H1 (cell line): ENCODE data around the gene YY1AP1. TPM values are rescaled to one million over a fixed set of nuclear protein-coding genes. Genes with fewer than 3 reads are reported as not detected.

Source experiments
- CTCF ChIA-PET: fragments of 300-600 bp; sonication (Branson Sonifier 250); formaldehyde crosslinking; loops from one replicate; lab custom pipeline; 2021; ENCODE audit not compliant: partially characterized antibody; lab: Charles Lee
- POLR2A ChIA-PET: fragments of 300-600 bp; sonication (Branson Sonifier 250); formaldehyde crosslinking; loops from one replicate; lab custom pipeline; 2021; ENCODE audit warnings: inconsistent platforms; ENCODE audit not compliant: partially characterized antibody; lab: Charles Lee
- DNase-seq, 2 experiments: peaks; one replicate each; pipeline versions ENCODE4 v3.0.0 to v3.0.0-alpha.2; 2010 to 2022; ENCODE audit warnings: low spot score in 2 of 2, low read depth in 1 of 2, mixed read lengths in 1 of 2
- FAIRE-seq: peaks from 2 replicates; lab custom pipeline; 2011; peaks lifted over from hg19 to GRCh38; lab: Jason Lieb, UNC
- H2AFZ ChIP-seq: 2 replicates; pipeline ENCODE4 v1.8.1; 2012; ENCODE audit warnings: low read length, inconsistent platforms
- H2AK5ac ChIP-seq: 2 replicates; pipeline ENCODE4 v1.6.1; 2013; ENCODE audit warnings: low read depth, low read length
- H2BK120ac ChIP-seq: replicated peaks from 2 replicates; pipeline ENCODE3; 2013; ENCODE audit warnings: low read depth, low read length, inconsistent platforms
- H2BK12ac ChIP-seq: 2 replicates; pipeline ENCODE4 v1.6.1; 2013; ENCODE audit warnings: low read depth, low read length
- H2BK15ac ChIP-seq: 2 replicates; pipeline ENCODE4 v1.6.1; 2013; ENCODE audit warnings: low read length
- H2BK20ac ChIP-seq: 2 replicates; pipeline ENCODE4 v1.6.1; 2013; ENCODE audit warnings: low read length
- H2BK5ac ChIP-seq: 2 replicates; pipeline ENCODE4 v1.6.1; 2013; ENCODE audit warnings: low read depth, low read length
- H3K14ac ChIP-seq: 2 replicates; pipeline ENCODE4 v1.6.1; 2013; ENCODE audit warnings: inconsistent platforms; ENCODE audit not compliant: insufficient read length
- H3K18ac ChIP-seq: 2 replicates; pipeline ENCODE4 v1.6.1; 2013; ENCODE audit warnings: low read length; ENCODE audit errors: extremely low read depth
- H3K23ac ChIP-seq: 2 replicates; pipeline ENCODE4 v1.6.1; 2013; ENCODE audit warnings: inconsistent platforms; ENCODE audit not compliant: insufficient read length
- H3K23me2 ChIP-seq: 2 replicates; pipeline ENCODE4 v1.6.1; 2013; ENCODE audit warnings: low read depth, low read length
- H3K27ac ChIP-seq: 2 replicates; pipeline ENCODE4 v1.6.1; 2011; ENCODE audit warnings: low read depth, low read length, inconsistent platforms
- H3K27me3 ChIP-seq, 4 experiments: replicated peaks in 1 of 4; 1 replicate in 1 of 4; 2 replicates in 3 of 4; pipeline versions ENCODE4 v1.6.1 to v1.8.1; 2011 to 2013; ENCODE audit warnings: low read length in 3 of 4, mild to moderate bottlenecking in 3 of 4, inconsistent platforms in 2 of 4, mixed read lengths in 2 of 4, moderate library complexity in 1 of 4; ENCODE audit not compliant: control insufficient read depth in 3 of 4, insufficient read depth in 3 of 4; ENCODE audit errors: extremely low read depth in 1 of 4
- H3K36me3 ChIP-seq, 4 experiments: 2 replicates each; pipeline versions ENCODE4 v1.6.1 to v1.8.1; 2011 to 2013; ENCODE audit warnings: mild to moderate bottlenecking in 4 of 4, low read length in 3 of 4, moderate library complexity in 2 of 4, control low read depth in 1 of 4, inconsistent platforms in 1 of 4; ENCODE audit not compliant: insufficient read depth in 4 of 4, control insufficient read depth in 2 of 4
- H3K4ac ChIP-seq: replicated peaks from 2 replicates; pipeline ENCODE3; 2013; ENCODE audit warnings: low read length, low read depth, mixed read lengths, inconsistent platforms; ENCODE audit not compliant: insufficient read length
- H3K4me1 ChIP-seq, 4 experiments: replicated peaks in 1 of 4; 1 replicate in 1 of 4; 2 replicates in 3 of 4; pipeline versions ENCODE4 v1.6.1 to v1.8.1; 2011 to 2013; ENCODE audit warnings: low read length in 3 of 4, inconsistent platforms in 2 of 4, mixed read lengths in 1 of 4; ENCODE audit not compliant: insufficient read depth in 4 of 4, control insufficient read depth in 3 of 4
- H3K4me2 ChIP-seq, 2 experiments: 2 replicates each; pipeline versions ENCODE4 v1.6.1 to v1.8.1; 2011 to 2013; ENCODE audit warnings: low read depth in 2 of 2, low read length in 2 of 2, control low read depth in 1 of 2, inconsistent platforms in 1 of 2, mild to moderate bottlenecking in 1 of 2; ENCODE audit not compliant: insufficient read depth in 1 of 2
- H3K4me3 ChIP-seq, 4 experiments: fragments of 200-600, 300-600 bp in 1 of 4; sonication (generic), shearing (Covaris generic), sonication (Bioruptor Twin) in 1 of 4; 2 replicates each; pipeline versions ENCODE4 v1.5.1 to v1.8.1; 2011 to 2016; ENCODE audit warnings: low read length in 4 of 4, low read depth in 3 of 4, control low read depth in 2 of 4, inconsistent platforms in 2 of 4, mild to moderate bottlenecking in 2 of 4, mixed read lengths in 1 of 4, moderate library complexity in 1 of 4; ENCODE audit not compliant: insufficient read depth in 2 of 4; ENCODE audit errors: extremely low read depth in 1 of 4
- H3K56ac ChIP-seq: replicated peaks from 2 replicates; pipeline ENCODE3; 2013; ENCODE audit warnings: low read depth, mild to moderate bottlenecking, mixed read lengths, low read length, inconsistent platforms; ENCODE audit not compliant: insufficient read length
- H3K79me1 ChIP-seq: 2 replicates; pipeline ENCODE4 v1.6.1; 2013; ENCODE audit warnings: low read depth, low read length, control low read depth
- H3K79me2 ChIP-seq, 2 experiments: 2 replicates each; pipeline versions ENCODE4 v1.6.1 to v1.8.1; 2012 to 2013; ENCODE audit warnings: low read length in 2 of 2, mild to moderate bottlenecking in 2 of 2, inconsistent platforms in 1 of 2; ENCODE audit not compliant: insufficient read depth in 2 of 2, control insufficient read depth in 1 of 2
- H3K9ac ChIP-seq, 4 experiments: replicated peaks in 1 of 4; 1 replicate in 1 of 4; 2 replicates in 3 of 4; pipeline versions ENCODE4 v1.6.1 to v1.8.1; 2011 to 2013; ENCODE audit warnings: low read depth in 3 of 4, low read length in 3 of 4, control low read depth in 2 of 4, mild to moderate bottlenecking in 2 of 4, moderate library complexity in 2 of 4, inconsistent platforms in 1 of 4; ENCODE audit errors: extremely low read depth in 1 of 4
- H3K9me3 ChIP-seq, 2 experiments: 2 replicates each; pipeline versions ENCODE4 v1.6.1 to v1.8.1; 2012 to 2013; ENCODE audit warnings: mild to moderate bottlenecking in 2 of 2, moderate library complexity in 2 of 2, control low read depth in 1 of 2, inconsistent platforms in 1 of 2, low read depth in 1 of 2, low read length in 1 of 2, mixed read lengths in 1 of 2; ENCODE audit not compliant: insufficient read depth in 2 of 2
- H4K20me1 ChIP-seq, 2 experiments: replicated peaks in 1 of 2; 2 replicates each; pipeline versions ENCODE3 to v1.8.1; 2011 to 2013; ENCODE audit warnings: inconsistent platforms in 2 of 2, low read length in 2 of 2, mild to moderate bottlenecking in 1 of 2; ENCODE audit not compliant: insufficient read depth in 2 of 2, control insufficient read depth in 1 of 2
- H4K5ac ChIP-seq: 2 replicates; pipeline ENCODE4 v1.6.1; 2013; ENCODE audit warnings: low read length, low read depth, mixed read lengths, inconsistent platforms; ENCODE audit not compliant: insufficient read length
- H4K8ac ChIP-seq: 2 replicates; pipeline ENCODE4 v1.8.0; 2013; ENCODE audit warnings: mild to moderate bottlenecking, moderate library complexity, low read length, inconsistent platforms; ENCODE audit not compliant: insufficient read depth; ENCODE audit errors: extremely low read depth
- H4K91ac ChIP-seq: replicated peaks from 2 replicates; pipeline ENCODE3; 2013; ENCODE audit warnings: low read length, mixed read lengths, inconsistent platforms; ENCODE audit not compliant: insufficient read length
- CHD2 ChIP-seq: IDR thresholded peaks from 2 replicates; pipeline ENCODE4 v1.6.1; 2012; ENCODE audit warnings: low read length, improper control_type of control experiment
- EZH2 ChIP-seq: fragments of 200-600 bp; sonication (generic); IDR thresholded peaks from 2 replicates; pipeline ENCODE4 v1.7.1; 2012; ENCODE audit warnings: low read depth, mild to moderate bottlenecking, moderate library complexity, low read length, inconsistent platforms; ENCODE audit not compliant: severe bottlenecking
- FOSL1 ChIP-seq: IDR thresholded peaks from 2 replicates; pipeline ENCODE4 v1.6.1; 2011; ENCODE audit warnings: mild to moderate bottlenecking, low read depth, low read length, moderate library complexity; ENCODE audit not compliant: insufficient read depth
- HDAC2 ChIP-seq, 2 experiments: fragments of 300-600 bp in 1 of 2; sonication (generic) in 1 of 2; IDR thresholded peaks; 2 replicates each; pipeline ENCODE4 v1.6.1; 2011 to 2012; ENCODE audit warnings: low read depth in 2 of 2, low read length in 2 of 2, mild to moderate bottlenecking in 2 of 2, moderate library complexity in 2 of 2, borderline replicate concordance in 1 of 2, inconsistent platforms in 1 of 2
- JUN ChIP-seq: IDR thresholded peaks from 2 replicates; pipeline ENCODE4 v1.6.1; 2011; ENCODE audit warnings: low read depth, mild to moderate bottlenecking, improper control_type of control experiment, low read length
- JUND ChIP-seq: IDR thresholded peaks from 2 replicates; pipeline ENCODE4 v1.6.1; 2011; ENCODE audit warnings: mild to moderate bottlenecking, improper control_type of control experiment, low read length
- KDM1A ChIP-seq: fragments of 200-600, 300-600 bp; sonication (generic); IDR thresholded peaks from 2 replicates; pipeline ENCODE4 v1.7.1; 2016; ENCODE audit warnings: mild to moderate bottlenecking, low read length, borderline replicate concordance
- SP1 ChIP-seq: IDR thresholded peaks from 2 replicates; pipeline ENCODE4 v1.6.1; 2011; ENCODE audit warnings: low read depth, low read length
- WGBS, 2 experiments: shearing (Covaris generic) in 1 of 2; methylation state at CpG; one replicate each; pipeline versions ENCODE4 v1.1.6 to v1.1.7; 2013 to 2015; ENCODE audit warnings: low lambda C conversion rate in 2 of 2, mixed read lengths in 2 of 2, inconsistent platforms in 1 of 2, low coverage in 1 of 2, missing lambda C conversion rate in 1 of 2; ENCODE audit not compliant: insufficient replicate concordance in 2 of 2, insufficient coverage in 1 of 2, insufficient read length in 1 of 2; ENCODE audit errors: extremely low coverage in 1 of 2, missing lambda C conversion rate in 1 of 2; 5-methylcytosine and 5-hydroxymethylcytosine counted together
- polyA plus RNA-seq, 7 experiments: library from polyadenylated mRNA; depleted of rRNA in 3 of 7; stranded (reverse) in 5 of 7; unstranded in 2 of 7; fragments of >200 nt in 5 of 7; fragments of 200-250 nt in 2 of 7; gene quantifications; 1 replicate in 5 of 7; 2 replicates in 1 of 7; 4 replicates in 1 of 7; pipeline versions ENCODE4 v1.2.1 to v1.2.3, GENCODE V29; 2011 to 2013; ENCODE audit warnings: missing spikeins in 2 of 7, mixed read lengths in 2 of 7
- total RNA-seq: library from RNA; stranded (reverse); fragmentation: NEBNext Ultra II Directional; extraction: Animal tissue kit (Norgen Biotek cat#: 25700); gene quantifications from 2 replicates; pipeline ENCODE4 v1.2.1, GENCODE V29; 2021
- TF ChIP-seq, protein P1 (sequence below): IDR thresholded peaks from 2 replicates; pipeline ENCODE4 v1.6.1; 2011; ENCODE audit warnings: low read depth, mild to moderate bottlenecking, low read length; ENCODE audit not compliant: insufficient read depth
- TF ChIP-seq, protein P2 (sequence below): IDR thresholded peaks from 2 replicates; pipeline ENCODE4 v1.6.1; 2012; ENCODE audit warnings: low read length, inconsistent platforms

YY1AP1 gene
- total and polyA plus RNA-seq, 2 of the 8 experiments (the other 6 are each of a cell fraction or from before 2014, with no cell fraction given), result 44.2 to 48.6 TPM

DNA sequence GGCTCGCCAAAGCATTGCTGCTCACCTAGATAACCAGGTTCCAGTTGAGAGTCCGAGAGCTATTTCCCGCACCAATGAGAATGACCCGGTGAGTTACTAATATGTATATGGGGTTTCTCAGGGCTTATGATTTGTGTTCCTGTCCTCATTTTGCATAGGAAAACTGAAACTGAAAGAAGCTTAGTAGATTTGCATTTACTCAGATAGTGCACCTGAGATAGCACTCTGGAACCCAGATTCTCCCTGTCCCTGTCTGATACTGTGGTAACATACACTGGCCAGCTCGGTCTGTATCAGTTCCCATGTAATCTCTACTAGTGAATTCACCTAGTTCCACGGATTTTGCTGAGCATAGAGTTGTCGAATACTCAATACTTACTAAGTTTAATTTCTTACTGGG is 28.5 kb upstream of the YY1AP1 start:
- POLR2A ChIA-PET, result interaction anchor here (0.6 kb wide), 1 partner anchor 105 kb away, joined by 3 read pairs; no protein-coding TSS in a partner anchor
- Histone ChIP-seq H2AFZ (no peak overlapping the region), H3K79me2 (no peaks in the 10 kb centered on the region), H4K20me1 (no peaks in the 10 kb centered on the region), H3K79me1 (no peaks in the 10 kb centered on the region), H2AK5ac (no peak overlapping the region), H3K9me3 (no peaks in the 10 kb centered on the region), H3K18ac (no peak overlapping the region), H3K56ac (no peak overlapping the region), H3K4ac (no peak overlapping the region), H3K36me3 (peaks cover 4 to 16% (median 5%) of the 10 kb centered on the region in 4 experiments; a peak in 4 of 8 replicates), H3K27me3 (no peaks in the 10 kb centered on the region), H4K8ac (no peak overlapping the region), H3K14ac (no peak overlapping the region), H2BK5ac (no peak overlapping the region), H4K5ac (no peak overlapping the region), H4K91ac (no peak overlapping the region), H3K4me1 (no peaks in the 10 kb centered on the region), H3K4me2 (no peak overlapping the region), H3K23me2 (no peaks in the 10 kb centered on the region), H3K23ac (no peak overlapping the region), H3K27ac (no peak overlapping the region), H3K4me3 (no peak overlapping the region), H2BK15ac (no peak overlapping the region), H2BK120ac (no peak overlapping the region), H2BK20ac (no peak overlapping the region), H2BK12ac (no peak overlapping the region), H3K9ac (no peak overlapping the region)
- WGBS, 2 experiments, result 94% methylated on average over 7 of the region's 7 CpGs; no CpG with 5 or more reads in 1 of the 2 experiments
- DNase-seq (no peak), FAIRE-seq (no peak)
- CTCF ChIA-PET, result interaction anchor here (0.6 to 3.6 kb wide), 3 partner anchors 9 to 507 kb away, joined by 3 to 15 read pairs (median 3); no protein-coding TSS in a partner anchor
- TF ChIP-seq CHD2, result no peak
- TF ChIP-seq KDM1A, result no peak
- no peak for TF ChIP-seq HDAC2 (IDR thresholded peaks at IDR 0.05; ENCODE audit: borderline replicate concordance in 1 of 2, low read depth in 2 of 2, low read length in 2 of 2)
- no peak for TF ChIP-seq EZH2
- no peak for TF ChIP-seq JUND
- TF ChIP-seq, protein P1, sequence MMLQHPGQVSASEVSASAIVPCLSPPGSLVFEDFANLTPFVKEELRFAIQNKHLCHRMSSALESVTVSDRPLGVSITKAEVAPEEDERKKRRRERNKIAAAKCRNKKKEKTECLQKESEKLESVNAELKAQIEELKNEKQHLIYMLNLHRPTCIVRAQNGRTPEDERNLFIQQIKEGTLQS, result no peak
- no peak for TF ChIP-seq SP1
- TF ChIP-seq FOSL1, result no peak
- TF ChIP-seq JUN, result no peak
- TF ChIP-seq, protein P2, sequence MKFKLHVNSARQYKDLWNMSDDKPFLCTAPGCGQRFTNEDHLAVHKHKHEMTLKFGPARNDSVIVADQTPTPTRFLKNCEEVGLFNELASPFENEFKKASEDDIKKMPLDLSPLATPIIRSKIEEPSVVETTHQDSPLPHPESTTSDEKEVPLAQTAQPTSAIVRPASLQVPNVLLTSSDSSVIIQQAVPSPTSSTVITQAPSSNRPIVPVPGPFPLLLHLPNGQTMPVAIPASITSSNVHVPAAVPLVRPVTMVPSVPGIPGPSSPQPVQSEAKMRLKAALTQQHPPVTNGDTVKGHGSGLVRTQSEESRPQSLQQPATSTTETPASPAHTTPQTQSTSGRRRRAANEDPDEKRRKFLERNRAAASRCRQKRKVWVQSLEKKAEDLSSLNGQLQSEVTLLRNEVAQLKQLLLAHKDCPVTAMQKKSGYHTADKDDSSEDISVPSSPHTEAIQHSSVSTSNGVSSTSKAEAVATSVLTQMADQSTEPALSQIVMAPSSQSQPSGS, result no peak
